GM12891 (cell line): Measurements from ENCODE around the gene ERAL1.

Experiments
- POLR2A ChIP-seq: IDR thresholded peaks from 2 replicates; pipeline ENCODE4 v1.6.1; 2011; ENCODE audit warnings: low read depth, low read length, control low read depth
- POLR2AphosphoS5 ChIP-seq: IDR thresholded peaks from 2 replicates; pipeline ENCODE4 v1.6.1; 2011; ENCODE audit warnings: low read depth, low read length, control low read depth

- TF ChIP-seq POLR2A (no peak), POLR2AphosphoS5 (no peak)
These were observed 44.4 kb upstream of the ERAL1 start for GRCh38 chr17:28810437-28810836.
